K562 (cell line): ENCODE data around the gene GPR176. TPM values are rescaled to one million over a fixed set of nuclear protein-coding genes. Genes with fewer than 3 reads are reported as not detected.

ENCODE experiments used
- ARID1B ChIP-seq: fragments of 450-650 bp; IDR thresholded peaks from 2 replicates; pipeline ENCODE4 v1.6.1; 2016; ENCODE audit warnings: antibody characterized with exemption, mild to moderate bottlenecking, inconsistent platforms
- C11orf30 ChIP-seq: fragments of 450-650 bp; IDR thresholded peaks from 2 replicates; pipeline ENCODE4 v1.6.1; 2016; ENCODE audit warnings: low read depth, mild to moderate bottlenecking
- CBFB ChIP-seq: sonication (generic); formaldehyde crosslinking; IDR thresholded peaks from 2 replicates; pipeline ENCODE4 v1.4.0; 2020; ENCODE audit warnings: mild to moderate bottlenecking, missing genetic modification reagents
- CGGBP1 ChIP-seq: fragments of 250-450 bp; sonication (Bioruptor Pico); IDR thresholded peaks from 2 replicates; pipeline ENCODE4 v1.9.0; 2021; ENCODE audit warnings: mild to moderate bottlenecking
- CUX1 ChIP-seq: fragments of 200-800 bp; sonication (Bioruptor generic); IDR thresholded peaks from 2 replicates; pipeline ENCODE4 v1.6.1; 2016; ENCODE audit warnings: missing genetic modification characterization, missing compliant biosample characterization
- CXXC5 ChIP-seq: fragments of 250-450 bp; sonication (Bioruptor Pico); IDR thresholded peaks from 2 replicates; pipeline ENCODE4 v1.8.0; 2022; ENCODE audit warnings: inconsistent platforms, mild to moderate bottlenecking, moderate library complexity
- ETV1 ChIP-seq: fragments of 450-650 bp; conservative IDR thresholded peaks from 2 replicates; pipeline ENCODE4 v1.6.1; 2016; ENCODE audit warnings: missing genetic modification characterization, control low read depth, low read depth, missing compliant biosample characterization
- GATA2 ChIP-seq: sonication (generic); formaldehyde crosslinking; IDR thresholded peaks from 2 replicates; pipeline ENCODE4 v1.4.0; 2020; ENCODE audit warnings: mild to moderate bottlenecking, missing genetic modification reagents
- HEY1 ChIP-seq: fragments of 250-450 bp; sonication (Bioruptor Pico); IDR thresholded peaks from 2 replicates; pipeline ENCODE4 v1.5.0; 2020; ENCODE audit warnings: mild to moderate bottlenecking, moderate library complexity, borderline replicate concordance
- LARP7 ChIP-seq: fragments of 450-650 bp; IDR thresholded peaks from 2 replicates; pipeline ENCODE4 v1.6.1; 2016
- NUFIP1 ChIP-seq: fragments of 450-650 bp; IDR thresholded peaks from 2 replicates; pipeline ENCODE4 v1.6.1; 2018; ENCODE audit not compliant: partially characterized antibody
- POLR2A ChIP-seq: fragments of 450-650 bp; conservative IDR thresholded peaks from 2 replicates; pipeline ENCODE4 v1.6.1; 2016
- POLR2B ChIP-seq: fragments of 450-650 bp; IDR thresholded peaks from 2 replicates; pipeline ENCODE4 v1.6.1; 2018; ENCODE audit warnings: low read depth; ENCODE audit not compliant: partially characterized antibody
- PRMT5 ChIP-seq: sonication (generic); formaldehyde crosslinking; IDR thresholded peaks from 2 replicates; pipeline ENCODE4 v1.5.0; 2020; ENCODE audit warnings: missing genetic modification reagents
- SNRNP70 ChIP-seq: fragments of 200-400 bp; formaldehyde crosslinking; optimal IDR thresholded peaks from 2 replicates; pipeline ENCODE3; 2017; ENCODE audit warnings: low read depth, low read length
- SUPT5H ChIP-seq: fragments of 450-650 bp; IDR thresholded peaks from 2 replicates; pipeline ENCODE4 v1.6.1; 2016
- VEZF1 ChIP-seq: fragments of 200-800 bp; sonication (Bioruptor generic); IDR thresholded peaks from 2 replicates; pipeline ENCODE4 v1.6.1; 2017; ENCODE audit warnings: missing genetic modification characterization, missing compliant biosample characterization
- WHSC1 ChIP-seq: IDR thresholded peaks from one replicate; pipeline ENCODE4 v1.6.1; 2012; ENCODE audit warnings: low read length, control low read depth, inconsistent platforms
- YBX1 ChIP-seq: fragments of 450-650 bp; IDR thresholded peaks from 2 replicates; pipeline ENCODE4 v1.7.1; 2016; ENCODE audit warnings: mild to moderate bottlenecking
- ZBTB5 ChIP-seq: fragments of 450-650 bp; IDR thresholded peaks from 2 replicates; pipeline ENCODE4 v1.6.1; 2017; ENCODE audit warnings: antibody characterized with exemption
- ZC3H11A ChIP-seq: IDR thresholded peaks from 2 replicates; pipeline ENCODE4 v1.6.1; 2012; ENCODE audit warnings: low read depth, low read length, improper control_type of control experiment
- ZNF445 ChIP-seq: fragments of 250-450 bp; sonication (Bioruptor Pico); IDR thresholded peaks from 2 replicates; pipeline ENCODE4 v1.4.0; 2020; ENCODE audit warnings: low read depth, mild to moderate bottlenecking, moderate library complexity
- ZNF75A ChIP-seq: fragments of 450-650 bp; formaldehyde crosslinking; IDR thresholded peaks from 2 replicates; pipeline ENCODE4 v1.4.0; 2020; ENCODE audit warnings: mild to moderate bottlenecking
- polyA plus RNA-seq, 8 experiments: library from polyadenylated mRNA; depleted of rRNA in 4 of 8; stranded (reverse) in 5 of 8; unstranded in 3 of 8; fragments of >200 nt; fragmentation: Nextera tagmentation in 2 of 8; fragmentation: Illumina TruSeq in 1 of 8; extraction: Ambion mirVana in 2 of 8; extraction: Trizol in 1 of 8; gene quantifications; 2 replicates each; pipeline versions ENCODE4 v1.2.1 to v1.2.3, GENCODE V29; 2011 to 2014; ENCODE audit warnings: inconsistent platforms in 1 of 8, missing spikeins in 1 of 8
- total RNA-seq, 7 experiments: library from RNA; depleted of rRNA in 6 of 7; stranded (reverse); fragments of >200 nt in 6 of 7; fragmentation: Illumina TruSeq in 2 of 7; extraction: Trizol in 2 of 7; gene quantifications; 2 replicates each; pipeline versions ENCODE4 v1.2.1 to v1.2.3, GENCODE V29; 2011 to 2021; ENCODE audit warnings: low replicate concordance in 1 of 7

GPR176 gene
- total and polyA plus RNA-seq, 9 of the 15 experiments (the other 6 are each of a cell fraction or from before 2014, with no cell fraction given): 0.03 to 1.2 (median 0.76) TPM

GRCh38 chr15:39920510-39921273, 626 bp upstream of the GPR176 start (continued):
- no peak for TF ChIP-seq CBFB (CRISPR knock-in tag)
- TF ChIP-seq ETV1 (tag): no peak
- peak; percentile 78 for TF ChIP-seq POLR2A
- TF ChIP-seq ZC3H11A: no peak
- no peak for TF ChIP-seq POLR2B
- TF ChIP-seq CGGBP1: no peak
- no peak for TF ChIP-seq ZNF445 (CRISPR knock-in tag)
- no peak for TF ChIP-seq HEY1 (CRISPR knock-in tag)
- no peak for TF ChIP-seq GATA2
- peak; percentile 83 for TF ChIP-seq VEZF1
- TF ChIP-seq CXXC5 (CRISPR knock-in tag): peak; percentile 85
- no peak for TF ChIP-seq WHSC1
- TF ChIP-seq ZNF75A (CRISPR knock-in tag): no peak
- no peak for TF ChIP-seq NUFIP1
- TF ChIP-seq ZBTB5: no peak
- no peak for TF ChIP-seq LARP7
- TF ChIP-seq YBX1: no peak
- TF ChIP-seq PRMT5: no peak
- TF ChIP-seq C11orf30: no peak
- TF ChIP-seq SUPT5H: peak; percentile 67; the same call in 1 of the 2 replicates
- TF ChIP-seq CUX1: peak; percentile 66; the same call in 1 of the 2 replicates
- TF ChIP-seq SNRNP70: no peak
- no peak for TF ChIP-seq ARID1B
